Astrocyte of the spinal cord (primary cell): ENCODE measurements around the gene GRIK2.

Experiments
- DNase-seq: peaks from one replicate; pipeline ENCODE4 v3.0.0; 2011; ENCODE audit warnings: low read depth, low spot score
- H3K4me3 ChIP-seq: 2 replicates; pipeline ENCODE4 v1.5.1; 2011; ENCODE audit warnings: low read depth, mild to moderate bottlenecking, low read length, moderate library complexity
- in situ Hi-C: cut with HindIII; loops from 2 replicates; pipeline ENCODE4 v1.10.0; 2017; ENCODE audit warnings: low sequenced_read_pairs
- TF ChIP-seq, protein P1 (sequence below): IDR thresholded peaks from 2 replicates; pipeline ENCODE4 v1.5.1; 2012; ENCODE audit warnings: low read depth, mild to moderate bottlenecking, low read length, inconsistent platforms

GRIK2 gene

DNA sequence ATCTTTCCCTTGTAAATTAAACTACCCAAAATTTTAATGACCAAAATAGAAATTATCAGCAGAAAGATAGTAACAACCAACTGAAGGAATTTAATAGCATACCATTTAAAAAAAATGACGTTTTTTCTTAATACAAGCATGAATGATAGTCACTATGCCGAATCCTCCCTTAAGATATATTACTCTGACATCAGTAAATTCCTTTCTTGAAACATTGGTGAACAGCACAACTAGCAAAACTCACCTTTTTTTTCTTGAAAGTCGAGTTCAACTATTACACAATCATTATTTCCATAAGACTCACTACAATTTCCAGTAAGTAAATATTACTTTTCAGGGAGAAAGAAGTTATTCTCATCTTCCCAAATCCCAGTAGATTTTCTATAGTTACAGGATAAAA is 433.2 kb downstream of the GRIK2 start:
- no peak overlapping the region for H3K4me3 ChIP-seq
- TF ChIP-seq, protein P1, sequence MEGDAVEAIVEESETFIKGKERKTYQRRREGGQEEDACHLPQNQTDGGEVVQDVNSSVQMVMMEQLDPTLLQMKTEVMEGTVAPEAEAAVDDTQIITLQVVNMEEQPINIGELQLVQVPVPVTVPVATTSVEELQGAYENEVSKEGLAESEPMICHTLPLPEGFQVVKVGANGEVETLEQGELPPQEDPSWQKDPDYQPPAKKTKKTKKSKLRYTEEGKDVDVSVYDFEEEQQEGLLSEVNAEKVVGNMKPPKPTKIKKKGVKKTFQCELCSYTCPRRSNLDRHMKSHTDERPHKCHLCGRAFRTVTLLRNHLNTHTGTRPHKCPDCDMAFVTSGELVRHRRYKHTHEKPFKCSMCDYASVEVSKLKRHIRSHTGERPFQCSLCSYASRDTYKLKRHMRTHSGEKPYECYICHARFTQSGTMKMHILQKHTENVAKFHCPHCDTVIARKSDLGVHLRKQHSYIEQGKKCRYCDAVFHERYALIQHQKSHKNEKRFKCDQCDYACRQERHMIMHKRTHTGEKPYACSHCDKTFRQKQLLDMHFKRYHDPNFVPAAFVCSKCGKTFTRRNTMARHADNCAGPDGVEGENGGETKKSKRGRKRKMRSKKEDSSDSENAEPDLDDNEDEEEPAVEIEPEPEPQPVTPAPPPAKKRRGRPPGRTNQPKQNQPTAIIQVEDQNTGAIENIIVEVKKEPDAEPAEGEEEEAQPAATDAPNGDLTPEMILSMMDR = no peak
- in situ Hi-C loops = no loop called here
- no peak for DNase-seq

DNA sequence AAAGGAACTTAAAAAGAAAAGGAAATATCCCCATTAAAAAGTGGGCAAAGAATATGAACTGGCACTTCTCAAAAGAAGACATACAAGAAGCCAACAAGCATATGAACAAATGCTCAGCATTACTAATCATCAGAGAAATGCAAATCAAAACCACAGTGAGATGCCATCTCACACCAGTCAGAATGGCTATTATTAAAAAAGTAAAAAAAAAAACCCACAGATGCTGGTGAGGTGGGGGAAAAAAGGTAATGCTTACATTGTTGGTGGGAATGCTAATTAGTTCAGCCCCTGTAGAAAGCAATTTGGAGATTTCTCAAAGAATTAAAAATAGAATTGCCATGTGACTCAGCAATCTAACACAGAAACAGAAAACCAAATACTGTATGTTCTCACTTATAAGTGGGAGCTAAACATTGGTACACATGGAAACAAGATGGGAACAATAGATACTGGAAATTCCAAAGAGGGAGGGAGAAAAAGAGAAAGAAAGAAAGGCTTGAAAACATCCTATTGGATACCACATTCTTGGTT is 437.1 kb downstream of the GRIK2 start:
- TF ChIP-seq, protein P1 = no peak
- no peak overlapping the region for H3K4me3 ChIP-seq
- in situ Hi-C loops = no loop called here
- DNase-seq = peak; percentile 74

DNA sequence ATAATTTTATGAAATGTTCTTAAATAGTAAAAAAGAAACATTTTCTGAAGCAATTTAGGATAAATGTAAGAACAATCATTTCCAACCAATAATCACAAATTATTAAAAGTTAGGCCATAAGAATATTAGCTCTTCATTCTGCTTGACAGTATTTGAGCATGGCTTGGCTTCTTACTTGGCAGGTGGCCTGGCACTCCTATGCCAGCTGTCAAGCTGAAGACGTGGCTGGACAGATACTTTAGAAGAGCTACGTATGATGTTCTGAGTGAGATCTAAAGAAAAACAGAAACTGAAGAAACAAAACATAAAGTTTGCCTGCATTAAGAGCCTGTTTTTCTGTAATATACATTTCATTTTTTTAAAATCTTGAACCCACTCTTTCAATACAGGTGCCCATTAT is 438.9 kb downstream of the GRIK2 start:
- in situ Hi-C loops = no loop called here
- H3K4me3 ChIP-seq = no peak overlapping the region
- TF ChIP-seq, protein P1 = no peak
- no peak for DNase-seq

DNA sequence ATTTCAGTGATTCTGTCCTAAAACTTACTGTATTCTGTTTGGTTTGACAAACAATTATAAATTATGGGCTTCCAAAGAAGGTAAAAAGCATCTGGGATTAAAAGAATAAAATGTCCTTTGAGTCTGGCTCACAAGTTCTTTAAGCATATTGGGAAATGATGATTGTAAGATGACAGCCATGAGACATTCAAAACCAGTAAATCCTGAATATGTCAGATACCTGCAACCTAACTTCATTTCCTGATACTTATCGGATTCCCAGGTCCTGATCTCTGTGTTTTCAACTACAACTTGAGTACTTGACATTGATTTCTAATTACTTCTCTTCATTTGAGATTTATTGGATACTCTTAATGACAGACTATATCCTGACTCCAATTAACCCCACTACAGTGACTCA is 446.6 kb downstream of the GRIK2 start:
- in situ Hi-C loops = no loop called here
- H3K4me3 ChIP-seq = no peak overlapping the region
- DNase-seq = no peak
- TF ChIP-seq, protein P1 = no peak

DNA sequence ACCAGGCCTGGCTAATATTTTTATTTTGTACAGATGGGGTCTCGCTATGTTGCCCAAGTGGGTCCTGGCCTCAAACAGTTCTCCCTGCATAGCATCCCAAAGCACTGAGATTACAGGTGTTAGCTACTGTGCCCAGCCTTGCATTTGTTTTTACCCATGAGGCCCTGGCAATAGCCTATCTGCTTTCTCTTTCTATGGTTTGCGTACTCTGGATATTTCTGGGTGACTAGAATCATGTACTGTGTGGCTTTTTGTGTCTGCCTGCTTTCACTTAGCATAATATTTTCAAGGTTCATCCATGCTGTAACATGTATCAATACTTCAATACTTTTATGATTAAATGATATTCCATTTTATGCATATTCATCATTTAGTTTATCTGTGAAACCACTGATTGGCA is 451.7 kb downstream of the GRIK2 start:
- in situ Hi-C loops = no loop called here
- no peak for DNase-seq
- no peak overlapping the region for H3K4me3 ChIP-seq
- TF ChIP-seq, protein P1 = no peak

DNA sequence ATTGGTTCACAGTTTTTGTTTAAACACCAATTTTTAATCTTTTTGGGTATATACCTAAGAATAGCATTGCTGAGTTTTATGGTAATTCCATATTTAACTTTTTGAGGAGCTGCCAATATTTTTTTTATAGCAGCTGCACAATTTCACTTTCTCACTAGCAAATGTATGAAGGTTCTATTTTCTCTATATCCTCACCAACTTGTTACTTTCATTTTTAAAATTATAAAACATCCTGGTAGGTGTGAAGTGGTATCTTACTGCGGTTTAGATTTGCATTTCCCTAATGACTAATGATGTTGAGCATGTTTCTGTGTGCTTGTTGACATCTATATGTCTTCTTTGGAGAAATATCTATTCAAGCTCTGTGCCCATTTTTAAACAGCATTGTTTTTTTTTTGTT is 452.1 kb downstream of the GRIK2 start:
- TF ChIP-seq, protein P1 = no peak
- DNase-seq = no peak
- no peak overlapping the region for H3K4me3 ChIP-seq
- in situ Hi-C loops = no loop called here

DNA sequence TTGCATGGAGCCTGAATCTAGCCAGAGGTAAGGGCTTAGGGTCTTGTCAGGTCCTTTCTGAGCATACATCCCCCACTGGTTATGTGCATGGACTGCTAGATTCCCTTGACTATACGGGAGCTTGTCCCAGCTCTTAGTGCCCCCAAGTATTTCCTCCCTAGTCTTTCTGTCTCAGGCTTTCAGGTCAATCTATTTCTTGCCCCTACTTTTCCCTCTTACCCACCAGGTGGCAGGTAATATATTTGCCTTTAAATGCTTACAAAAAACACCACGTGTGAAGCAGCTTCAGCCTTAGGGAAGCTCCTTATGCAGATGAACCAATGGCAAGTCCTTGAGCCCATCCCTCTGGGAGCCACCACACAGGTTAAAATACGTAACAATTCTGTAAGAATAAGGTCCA is 454.2 kb downstream of the GRIK2 start:
- no peak overlapping the region for H3K4me3 ChIP-seq
- no peak for DNase-seq
- TF ChIP-seq, protein P1 = no peak
- in situ Hi-C loops = no loop called here
